HCT116 (cell line): ENCODE data around the gene ASCL3. TPM values are rescaled to one million over a fixed set of nuclear protein-coding genes. Genes with fewer than 3 reads are reported as not detected.

Experiments
- ATAC-seq: fragments of 200-7000 bp; cut with Tn5 transposase; 2 replicates; pipeline ENCODE4 v1.9.1; 2020; ENCODE audit warnings: mild to moderate bottlenecking, moderate library complexity
- BruUV-seq: library from RNA; stranded (reverse); fragments of 400-500 nt; replicated peaks from 2 replicates; lab custom pipeline; 2021; lab: Mats Ljungman, UMichigan
- CTCF ChIA-PET: fragments of 300-600 bp; sonication (Branson Sonifier 250); formaldehyde crosslinking; loops from one replicate; lab custom pipeline; 2021; ENCODE audit warnings: antibody characterized with exemption; lab: Charles Lee
- POLR2A ChIA-PET: fragments of 300-600, 350-600 bp; sonication (Branson Sonifier 250); formaldehyde crosslinking; loops from one replicate; lab custom pipeline; 2021; ENCODE audit warnings: antibody characterized with exemption; lab: Charles Lee
- RAD21 ChIA-PET, 2 experiments: fragments of 300-600 bp; sonication (Branson Sonifier 250); formaldehyde crosslinking; loops; one replicate each; lab custom pipeline; 2023; ENCODE audit warnings: low total read pairs in 2 of 2; ENCODE audit not compliant: uncharacterized antibody in 2 of 2, unreplicated experiment in 2 of 2, low non-redundant PET in 1 of 2; lab: Charles Lee
- DNase-seq: peaks from one replicate; pipeline ENCODE4 v3.0.0-alpha.2; 2010; ENCODE audit warnings: low read depth, low spot score
- H2AFZ ChIP-seq: fragments of 200-600 bp; shearing (Covaris generic), sonication (generic); 2 replicates; pipeline ENCODE4 v1.6.1; 2017; ENCODE audit warnings: low read depth, mixed run types, mixed read lengths, antibody characterized with exemption, low read length; ENCODE audit not compliant: poor library complexity, severe bottlenecking
- H3K27ac ChIP-seq: 2 replicates; pipeline ENCODE4 v1.5.1; 2012; ENCODE audit warnings: low read depth, low read length
- H3K27me3 ChIP-seq: fragments of 200-600 bp; sonication (generic); 2 replicates; pipeline ENCODE4 v1.6.1; 2016; ENCODE audit warnings: mixed run types, low read length, mixed read lengths; ENCODE audit not compliant: insufficient read depth
- H3K36me3 ChIP-seq, 2 experiments: fragments of 200-500 bp in 1 of 2; fragments of 200-600 bp in 1 of 2; sonication (Bioruptor generic) in 1 of 2; sonication (generic) in 1 of 2; 2 replicates each; pipeline versions ENCODE4 v1.5.1 to v1.6.1; 2014 to 2016; ENCODE audit warnings: low read length in 2 of 2, inconsistent platforms in 1 of 2, mixed read lengths in 1 of 2, mixed run types in 1 of 2; ENCODE audit not compliant: insufficient read depth in 2 of 2, control insufficient read depth in 1 of 2
- H3K4me1 ChIP-seq, 2 experiments: fragments of 200-600 bp in 1 of 2; sonication (generic) in 1 of 2; 2 replicates each; pipeline versions ENCODE4 v1.5.1 to v1.6.1; 2012 to 2017; ENCODE audit warnings: low read length in 2 of 2, inconsistent platforms in 1 of 2, mild to moderate bottlenecking in 1 of 2, mixed read lengths in 1 of 2, mixed run types in 1 of 2, moderate library complexity in 1 of 2; ENCODE audit not compliant: insufficient read depth in 2 of 2, control insufficient read depth in 1 of 2
- H3K4me2 ChIP-seq: fragments of 200-600 bp; sonication (generic); 2 replicates; pipeline ENCODE4 v1.6.1; 2017; ENCODE audit warnings: mixed run types, low read length, mixed read lengths
- H3K4me3 ChIP-seq, 2 experiments: fragments of 200-600 bp in 1 of 2; sonication (generic) in 1 of 2; replicated peaks in 1 of 2; 2 replicates each; pipeline ENCODE4 v1.5.1; 2011 to 2016; ENCODE audit warnings: low read length in 2 of 2, control low read depth in 1 of 2, low read depth in 1 of 2, mild to moderate bottlenecking in 1 of 2, mixed read lengths in 1 of 2, mixed run types in 1 of 2
- H3K79me2 ChIP-seq: fragments of 200-600 bp; sonication (generic); 2 replicates; pipeline ENCODE4 v1.6.1; 2017; ENCODE audit warnings: mild to moderate bottlenecking, mixed run types, low read length, moderate library complexity, mixed read lengths; ENCODE audit not compliant: insufficient read depth
- H3K9ac ChIP-seq: fragments of 200-600 bp; sonication (generic); 2 replicates; pipeline ENCODE4 v1.6.1; 2016; ENCODE audit warnings: low read length, mixed read lengths
- H3K9me2 ChIP-seq: fragments of 200-600 bp; sonication (generic), shearing (Covaris generic); 2 replicates; pipeline ENCODE4 v1.6.1; 2017; ENCODE audit warnings: mixed run types, mild to moderate bottlenecking, moderate library complexity; ENCODE audit not compliant: insufficient read depth
- H3K9me3 ChIP-seq, 2 experiments: fragments of 200-500 bp in 1 of 2; fragments of 200-600 bp in 1 of 2; sonication (Bioruptor generic) in 1 of 2; sonication (generic) in 1 of 2; 2 replicates each; pipeline ENCODE4 v1.6.1; 2014 to 2017; ENCODE audit warnings: low read length in 2 of 2, mixed read lengths in 2 of 2, inconsistent platforms in 1 of 2, low read depth in 1 of 2, mild to moderate bottlenecking in 1 of 2, mixed run types in 1 of 2, moderate library complexity in 1 of 2; ENCODE audit not compliant: control insufficient read depth in 1 of 2, insufficient read depth in 1 of 2
- H4K20me1 ChIP-seq: fragments of 200-600 bp; sonication (generic), shearing (Covaris generic); 2 replicates; pipeline ENCODE4 v1.6.1; 2017; ENCODE audit warnings: mixed run types, mild to moderate bottlenecking, moderate library complexity; ENCODE audit not compliant: insufficient read depth
- CBX3 ChIP-seq: IDR thresholded peaks from 2 replicates; pipeline ENCODE4 v1.6.1; 2012; ENCODE audit warnings: low read depth
- EGR1 ChIP-seq: IDR thresholded peaks from 2 replicates; pipeline ENCODE4 v1.6.1; 2012; ENCODE audit warnings: low read depth
- ELF1 ChIP-seq: IDR thresholded peaks from 2 replicates; pipeline ENCODE4 v1.6.1; 2012; ENCODE audit warnings: low read depth, borderline replicate concordance
- EZH2 ChIP-seq: fragments of 200-600 bp; sonication (generic); IDR thresholded peaks from 2 replicates; pipeline ENCODE4 v1.6.1; 2017; ENCODE audit warnings: antibody characterized with exemption, mixed run types
- EZH2phosphoT487 ChIP-seq: fragments of 200-600 bp; IDR thresholded peaks from 2 replicates; pipeline ENCODE4 v1.6.1; 2018; ENCODE audit warnings: antibody characterized with exemption, borderline replicate concordance
- JUND ChIP-seq: IDR thresholded peaks from 2 replicates; pipeline ENCODE4 v1.6.1; 2012
- POLR2A ChIP-seq: IDR thresholded peaks from 2 replicates; pipeline ENCODE4 v1.7.0; 2011; ENCODE audit warnings: borderline replicate concordance; ENCODE audit not compliant: insufficient read depth, insufficient read length; ENCODE audit errors: extremely low read depth
- POLR2AphosphoS5 ChIP-seq: IDR thresholded peaks from 2 replicates; pipeline ENCODE4 v1.6.1; 2011; ENCODE audit warnings: mild to moderate bottlenecking, low read depth, low read length, moderate library complexity
- SP1 ChIP-seq: IDR thresholded peaks from 2 replicates; pipeline ENCODE4 v1.6.1; 2012; ENCODE audit warnings: low read depth
- intact Hi-C: fragments of 100-400 bp; cut with micrococcal nuclease; formaldehyde crosslinking; loops from 2 replicates; pipeline ENCODE4 v1.10.0; 2022
- total RNA-seq: library from RNA; stranded (reverse); gene quantifications from one replicate; pipeline ENCODE4 v1.2.1, GENCODE V29; 2021; ENCODE audit not compliant: unreplicated experiment
- TF ChIP-seq, protein P1 (sequence below): IDR thresholded peaks from 2 replicates; pipeline ENCODE4 v1.6.1; 2012; ENCODE audit warnings: low read depth
- TF ChIP-seq, protein P2 (sequence below): IDR thresholded peaks from 2 replicates; pipeline ENCODE4 v1.6.1; 2012

The ASCL3 gene
- total RNA-seq, 1 experiment from 2014 or later = not detected

DNA sequence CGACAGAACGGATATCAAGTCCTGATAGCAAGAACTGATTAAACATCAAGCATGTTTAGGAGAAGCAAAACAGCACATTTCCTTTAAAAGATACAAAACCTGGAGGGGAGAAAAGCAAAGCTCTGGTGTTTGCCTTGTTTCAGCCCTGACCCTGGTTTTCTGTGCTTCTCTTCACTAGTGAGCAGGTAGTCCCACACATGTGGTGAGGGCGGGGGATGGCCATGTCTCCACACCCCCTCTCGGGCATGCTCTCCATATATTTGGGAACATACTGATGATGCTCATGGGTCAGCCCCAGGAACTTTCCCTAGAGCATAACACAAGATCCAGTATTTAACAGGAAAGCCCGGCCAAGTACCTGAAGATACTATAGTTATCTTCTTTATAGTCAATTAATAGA is 20.1 kb downstream of the ASCL3 start:
- ChIA-PET RAD21 (no interaction called here), CTCF (no interaction called here), POLR2A (no interaction called here)
- intact Hi-C loops = no loop called here
- peaks cover 0 to under 1% of the 10 kb centered on the region in 2 experiments; a peak in 1 of 4 replicates for H3K4me1 ChIP-seq
- H3K4me3 ChIP-seq = no peak overlapping the region
- H3K79me2 ChIP-seq = no peaks in the 10 kb centered on the region
- ATAC-seq (no peak), DNase-seq (no peak)
- no peaks in the 10 kb centered on the region for H3K9me3 ChIP-seq
- peaks cover 3 to 14% of the 10 kb centered on the region in 2 experiments; a peak in 3 of 4 replicates for H3K36me3 ChIP-seq
- no peak overlapping the region for H3K9ac ChIP-seq
- no peaks in the 10 kb centered on the region for H3K9me2 ChIP-seq
- no peaks in the 10 kb centered on the region for H3K27me3 ChIP-seq
- no TSS peak for BruUV-seq
- H2AFZ ChIP-seq = no peak overlapping the region
- H4K20me1 ChIP-seq = no peaks in the 10 kb centered on the region
- no peak overlapping the region for H3K4me2 ChIP-seq
- no peak for TF ChIP-seq SP1
- no peak for TF ChIP-seq POLR2AphosphoS5
- no peak for TF ChIP-seq EZH2phosphoT487
- no peak for TF ChIP-seq EZH2
- no peak for TF ChIP-seq CBX3
- no peak for TF ChIP-seq ELF1
- TF ChIP-seq, protein P1, sequence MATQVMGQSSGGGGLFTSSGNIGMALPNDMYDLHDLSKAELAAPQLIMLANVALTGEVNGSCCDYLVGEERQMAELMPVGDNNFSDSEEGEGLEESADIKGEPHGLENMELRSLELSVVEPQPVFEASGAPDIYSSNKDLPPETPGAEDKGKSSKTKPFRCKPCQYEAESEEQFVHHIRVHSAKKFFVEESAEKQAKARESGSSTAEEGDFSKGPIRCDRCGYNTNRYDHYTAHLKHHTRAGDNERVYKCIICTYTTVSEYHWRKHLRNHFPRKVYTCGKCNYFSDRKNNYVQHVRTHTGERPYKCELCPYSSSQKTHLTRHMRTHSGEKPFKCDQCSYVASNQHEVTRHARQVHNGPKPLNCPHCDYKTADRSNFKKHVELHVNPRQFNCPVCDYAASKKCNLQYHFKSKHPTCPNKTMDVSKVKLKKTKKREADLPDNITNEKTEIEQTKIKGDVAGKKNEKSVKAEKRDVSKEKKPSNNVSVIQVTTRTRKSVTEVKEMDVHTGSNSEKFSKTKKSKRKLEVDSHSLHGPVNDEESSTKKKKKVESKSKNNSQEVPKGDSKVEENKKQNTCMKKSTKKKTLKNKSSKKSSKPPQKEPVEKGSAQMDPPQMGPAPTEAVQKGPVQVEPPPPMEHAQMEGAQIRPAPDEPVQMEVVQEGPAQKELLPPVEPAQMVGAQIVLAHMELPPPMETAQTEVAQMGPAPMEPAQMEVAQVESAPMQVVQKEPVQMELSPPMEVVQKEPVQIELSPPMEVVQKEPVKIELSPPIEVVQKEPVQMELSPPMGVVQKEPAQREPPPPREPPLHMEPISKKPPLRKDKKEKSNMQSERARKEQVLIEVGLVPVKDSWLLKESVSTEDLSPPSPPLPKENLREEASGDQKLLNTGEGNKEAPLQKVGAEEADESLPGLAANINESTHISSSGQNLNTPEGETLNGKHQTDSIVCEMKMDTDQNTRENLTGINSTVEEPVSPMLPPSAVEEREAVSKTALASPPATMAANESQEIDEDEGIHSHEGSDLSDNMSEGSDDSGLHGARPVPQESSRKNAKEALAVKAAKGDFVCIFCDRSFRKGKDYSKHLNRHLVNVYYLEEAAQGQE = no peak
- no peak for TF ChIP-seq POLR2A
- TF ChIP-seq JUND = no peak
- TF ChIP-seq, protein P2, sequence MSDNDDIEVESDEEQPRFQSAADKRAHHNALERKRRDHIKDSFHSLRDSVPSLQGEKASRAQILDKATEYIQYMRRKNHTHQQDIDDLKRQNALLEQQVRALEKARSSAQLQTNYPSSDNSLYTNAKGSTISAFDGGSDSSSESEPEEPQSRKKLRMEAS = no peak
- TF ChIP-seq EGR1 = no peak
- no peak overlapping the region for H3K27ac ChIP-seq
